Measurements from ENCODE around the gene MAP3K12.
"Not testable (repeated sequence)": the region's sequence is repeated elsewhere in the genome, so short reads cannot be mapped to it uniquely, and the experiment has no call there.

The MAP3K12 gene, protein sequence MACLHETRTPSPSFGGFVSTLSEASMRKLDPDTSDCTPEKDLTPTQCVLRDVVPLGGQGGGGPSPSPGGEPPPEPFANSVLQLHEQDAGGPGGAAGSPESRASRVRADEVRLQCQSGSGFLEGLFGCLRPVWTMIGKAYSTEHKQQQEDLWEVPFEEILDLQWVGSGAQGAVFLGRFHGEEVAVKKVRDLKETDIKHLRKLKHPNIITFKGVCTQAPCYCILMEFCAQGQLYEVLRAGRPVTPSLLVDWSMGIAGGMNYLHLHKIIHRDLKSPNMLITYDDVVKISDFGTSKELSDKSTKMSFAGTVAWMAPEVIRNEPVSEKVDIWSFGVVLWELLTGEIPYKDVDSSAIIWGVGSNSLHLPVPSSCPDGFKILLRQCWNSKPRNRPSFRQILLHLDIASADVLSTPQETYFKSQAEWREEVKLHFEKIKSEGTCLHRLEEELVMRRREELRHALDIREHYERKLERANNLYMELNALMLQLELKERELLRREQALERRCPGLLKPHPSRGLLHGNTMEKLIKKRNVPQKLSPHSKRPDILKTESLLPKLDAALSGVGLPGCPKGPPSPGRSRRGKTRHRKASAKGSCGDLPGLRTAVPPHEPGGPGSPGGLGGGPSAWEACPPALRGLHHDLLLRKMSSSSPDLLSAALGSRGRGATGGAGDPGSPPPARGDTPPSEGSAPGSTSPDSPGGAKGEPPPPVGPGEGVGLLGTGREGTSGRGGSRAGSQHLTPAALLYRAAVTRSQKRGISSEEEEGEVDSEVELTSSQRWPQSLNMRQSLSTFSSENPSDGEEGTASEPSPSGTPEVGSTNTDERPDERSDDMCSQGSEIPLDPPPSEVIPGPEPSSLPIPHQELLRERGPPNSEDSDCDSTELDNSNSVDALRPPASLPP

DNA sequence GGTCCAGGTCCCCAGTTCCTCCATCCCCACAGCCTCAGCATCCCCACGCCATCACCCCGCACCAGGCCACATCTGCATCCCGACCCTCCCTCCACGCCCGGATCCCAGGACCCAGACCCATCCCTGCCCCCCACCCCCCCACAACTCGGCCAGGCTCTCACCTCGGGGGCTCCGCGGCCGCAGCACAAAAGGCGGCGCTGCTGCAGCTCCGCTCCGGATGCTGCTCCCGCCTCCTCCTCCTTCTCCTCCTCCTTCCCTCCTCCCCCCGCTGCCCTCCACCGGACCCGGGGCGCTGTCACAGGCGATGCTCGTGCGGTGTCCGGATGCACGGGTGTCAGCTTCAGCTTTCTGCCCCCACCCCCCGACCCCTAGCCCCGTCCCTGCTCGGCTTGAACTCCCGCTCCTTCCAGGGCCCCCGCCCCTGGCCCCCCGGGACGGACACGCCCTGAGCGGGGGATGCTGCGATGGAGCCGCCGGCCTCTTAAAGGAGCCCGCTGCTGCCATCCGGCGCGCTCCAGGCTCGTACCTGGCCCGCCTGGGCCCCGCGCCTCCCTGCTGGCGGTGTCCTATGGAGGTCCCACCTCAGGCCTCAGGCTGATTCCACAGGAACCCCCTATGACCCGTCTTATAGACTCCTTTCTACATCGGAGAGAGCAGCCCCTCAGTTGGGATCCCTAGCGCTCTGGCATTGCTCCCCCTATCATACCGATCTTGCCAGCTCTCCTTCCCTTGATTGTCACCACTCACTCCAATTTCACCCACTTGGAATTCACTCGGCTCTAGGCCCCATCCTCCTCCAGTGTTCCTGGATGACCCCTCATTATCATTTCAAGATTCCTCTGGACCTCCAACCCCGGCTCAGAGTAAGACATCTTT lies at the start of gene MAP3K12:
TSS of gene MAP3K12 (minus strand) at position 193 of the 876 bp plus-strand sequence. CDS start 12,067 bp downstream, outside the sequence.
- DNase-seq: no peak

DNA sequence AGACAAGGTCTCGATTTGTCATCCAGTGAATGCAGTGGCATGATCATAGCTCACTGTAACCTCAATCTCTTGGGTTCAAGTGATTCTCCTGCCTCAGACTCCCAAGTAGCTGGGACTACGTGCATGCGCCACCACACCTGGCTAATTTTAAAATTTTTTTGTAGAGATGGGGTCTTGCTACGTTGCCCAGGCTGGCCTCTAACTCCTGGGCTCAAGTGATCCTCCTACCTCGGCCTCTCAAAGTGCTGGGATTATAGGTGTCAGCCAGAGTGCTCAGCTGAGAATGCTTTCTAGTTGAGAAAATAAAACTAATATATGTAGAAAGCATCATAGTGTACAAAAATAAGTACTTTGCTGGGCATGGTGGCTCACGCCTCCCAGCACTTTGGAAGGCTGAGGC lies 49.1 kb upstream of the MAP3K12 start:
- DNase-seq: not testable (repeated sequence)

DNA sequence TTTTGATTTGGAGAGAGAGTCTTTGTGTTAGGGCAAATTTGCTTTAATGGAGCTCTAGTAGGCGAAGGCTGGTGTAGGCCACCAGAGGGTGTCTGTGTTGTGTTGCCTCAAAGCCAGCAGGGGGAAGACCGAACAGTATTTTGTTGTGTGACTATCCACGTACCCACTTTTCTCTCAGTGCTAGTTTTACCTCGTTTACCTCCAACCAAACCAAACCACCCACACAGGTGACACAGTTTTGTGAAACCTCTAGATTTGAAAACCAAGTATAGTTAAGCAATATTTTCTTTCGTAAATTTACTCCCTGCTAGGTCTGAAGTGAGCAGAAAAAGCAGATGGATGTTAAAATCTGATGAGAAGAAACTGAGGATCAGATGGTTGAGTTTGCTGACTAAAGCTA lies 44.3 kb upstream of the MAP3K12 start:
- peak; percentile 10 for DNase-seq

DNA sequence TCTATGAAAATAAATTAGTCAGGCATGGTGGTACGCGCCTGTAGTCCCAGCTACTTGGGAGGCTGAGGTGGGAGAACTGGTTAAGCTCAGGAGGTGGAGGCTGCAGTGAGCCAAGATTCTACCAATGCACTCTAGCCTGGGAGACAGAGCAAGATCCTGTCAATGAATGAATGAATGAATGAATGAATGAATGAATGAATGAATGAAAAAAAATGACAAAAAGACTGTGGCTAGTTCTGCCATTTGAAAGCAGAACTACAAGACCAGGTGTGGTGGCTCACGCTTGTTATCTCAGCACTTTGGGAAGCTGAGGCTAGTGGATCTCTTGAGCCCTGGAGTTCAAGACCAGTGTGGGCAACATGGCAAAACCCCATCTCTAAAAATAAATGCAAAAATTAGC lies 40.3 kb upstream of the MAP3K12 start:
- no peak for DNase-seq

DNA sequence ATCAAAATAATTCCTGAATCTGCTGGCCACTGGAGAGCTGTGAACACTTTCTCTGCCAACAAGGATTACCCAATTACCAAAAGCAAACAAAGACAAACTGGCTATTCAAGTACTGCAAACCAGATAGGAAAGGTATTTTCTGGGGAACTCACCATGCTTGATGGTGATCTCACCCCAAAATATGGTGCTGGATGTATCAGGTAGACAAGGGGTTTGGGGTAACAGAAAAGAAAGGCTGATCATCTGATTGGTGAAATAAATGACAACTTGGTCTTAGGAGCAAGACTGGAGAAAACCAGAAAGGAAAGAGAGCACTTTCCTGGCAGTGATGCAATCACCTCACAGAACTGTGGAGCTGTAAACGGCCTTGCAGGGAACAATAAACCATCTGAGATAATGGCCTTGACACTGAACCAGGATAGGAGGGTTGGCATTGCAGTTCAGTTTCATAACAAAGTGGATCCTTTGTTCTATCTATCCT lies 39.0 kb upstream of the MAP3K12 start:
- DNase-seq: no peak

DNA sequence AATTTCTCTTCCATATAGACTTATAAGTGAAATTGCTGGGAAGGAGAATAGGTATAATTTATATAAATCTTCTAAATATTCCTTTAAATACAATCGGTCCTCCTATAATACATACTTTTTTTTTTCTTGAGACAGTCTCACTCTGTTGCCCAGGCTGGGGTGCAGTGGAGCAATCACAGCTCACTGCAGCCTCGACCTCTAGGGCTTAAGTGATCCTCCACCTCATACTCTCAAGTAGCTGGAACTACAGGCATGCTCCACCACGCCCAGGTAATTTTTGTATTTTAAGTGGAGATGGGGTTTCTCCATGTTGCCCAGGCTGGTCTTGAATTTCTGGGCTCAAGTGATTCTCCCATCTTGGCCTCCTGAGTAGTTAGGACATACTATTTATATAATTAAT lies 37.7 kb upstream of the MAP3K12 start:
- DNase-seq: no peak

DNA sequence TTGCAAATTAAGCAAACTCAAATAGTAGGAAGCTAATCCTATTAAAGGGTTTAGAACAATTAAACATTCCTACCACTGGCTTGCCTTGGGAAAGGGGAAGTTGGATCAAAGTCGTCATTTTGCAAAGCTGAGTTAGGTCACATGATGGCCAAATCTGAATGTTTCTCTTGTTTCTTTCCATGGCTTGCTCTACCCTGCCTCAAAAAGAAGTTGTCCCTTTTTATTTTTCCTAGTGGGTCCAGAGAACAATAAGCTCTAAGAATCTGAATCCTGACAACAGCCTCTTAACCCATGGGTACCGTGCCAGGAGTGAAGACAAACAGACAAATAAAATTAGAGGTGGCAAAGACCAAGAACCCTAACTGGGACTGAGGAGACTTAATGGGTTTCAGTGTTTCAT lies 34.2 kb upstream of the MAP3K12 start:
- DNase-seq: no peak

DNA sequence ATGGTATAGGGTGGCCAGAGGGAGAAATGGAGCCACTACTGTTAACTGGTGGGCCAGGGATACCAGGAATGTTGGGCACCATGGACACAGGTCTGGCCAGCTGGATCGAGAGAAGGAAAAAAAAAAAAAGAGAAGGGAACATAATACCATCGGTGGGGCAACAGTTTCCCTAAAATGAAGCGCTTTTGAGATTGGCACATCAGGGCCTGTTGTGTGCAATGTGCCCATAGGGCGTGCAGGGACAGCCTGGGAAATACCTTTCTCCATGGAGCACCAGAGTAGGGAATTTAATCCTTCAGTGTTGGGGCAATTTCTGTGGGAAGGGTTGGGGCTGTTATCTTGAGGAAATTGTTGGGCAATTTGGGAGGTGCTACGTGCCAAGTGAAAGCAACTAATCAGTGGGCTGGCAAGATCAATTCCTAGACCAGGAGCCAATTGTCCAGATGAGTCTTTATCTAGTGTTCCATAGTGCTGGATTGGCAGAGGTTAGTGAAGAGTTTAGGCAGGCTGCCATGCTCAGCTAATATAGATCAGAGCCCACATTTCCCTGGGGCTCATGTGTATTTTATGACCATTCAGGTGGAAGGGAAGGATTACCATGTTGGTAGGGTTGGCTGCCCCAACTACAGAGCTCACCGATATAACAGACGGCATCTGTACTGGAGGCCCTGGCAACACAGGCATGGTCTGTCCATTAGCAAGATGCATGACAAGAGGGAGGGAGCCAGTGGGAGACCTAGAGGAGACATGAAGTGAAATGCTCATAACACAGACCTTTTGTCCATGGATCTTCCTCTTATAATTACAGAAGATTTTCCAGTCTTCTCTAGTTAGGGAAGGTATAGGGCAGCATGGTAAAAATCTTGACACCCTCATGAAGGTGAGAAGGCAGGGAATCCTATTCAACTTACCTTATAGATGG lies 33.5 kb upstream of the MAP3K12 start:
- peak; percentile 12 for DNase-seq

DNA sequence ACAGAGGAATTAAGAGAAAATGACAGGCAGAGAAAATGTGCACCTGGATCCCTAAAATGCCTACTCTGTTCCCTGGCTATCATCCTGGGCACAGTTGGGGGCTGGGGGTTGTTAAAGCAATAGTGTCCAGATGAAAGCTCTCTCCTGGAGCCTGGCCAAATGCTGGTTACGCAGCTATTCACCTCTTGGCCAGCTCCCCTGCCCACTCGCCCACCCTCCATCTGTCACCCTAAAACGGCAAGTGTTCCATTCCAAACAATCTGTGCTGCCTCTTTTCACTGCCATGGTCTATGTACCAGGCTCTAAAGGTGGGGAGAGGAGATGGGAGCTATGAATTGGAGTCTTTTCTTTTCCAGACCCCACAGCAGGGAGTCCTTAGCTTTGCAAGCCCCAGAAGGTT lies 32.8 kb upstream of the MAP3K12 start:
- peak; percentile 46 for DNase-seq

DNA sequence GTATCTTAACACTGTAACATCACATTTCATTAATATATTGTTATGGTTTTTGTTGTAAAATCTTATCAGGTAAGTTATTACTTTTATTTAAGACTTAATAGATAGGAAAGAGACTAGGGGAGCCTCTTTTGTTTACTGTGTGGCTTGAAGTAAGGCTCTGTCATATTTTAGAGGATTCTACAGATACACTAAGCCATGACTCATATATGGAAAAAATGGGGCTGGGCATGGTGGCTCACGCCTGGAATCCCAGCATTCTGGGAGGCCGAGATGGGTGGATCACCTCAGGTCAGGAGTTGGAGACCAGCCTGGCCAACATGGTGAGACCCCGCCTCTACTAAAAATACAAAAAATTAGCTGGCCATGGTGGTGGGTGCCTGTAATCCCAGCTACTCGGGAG lies 31.7 kb upstream of the MAP3K12 start:
- no peak for DNase-seq

DNA sequence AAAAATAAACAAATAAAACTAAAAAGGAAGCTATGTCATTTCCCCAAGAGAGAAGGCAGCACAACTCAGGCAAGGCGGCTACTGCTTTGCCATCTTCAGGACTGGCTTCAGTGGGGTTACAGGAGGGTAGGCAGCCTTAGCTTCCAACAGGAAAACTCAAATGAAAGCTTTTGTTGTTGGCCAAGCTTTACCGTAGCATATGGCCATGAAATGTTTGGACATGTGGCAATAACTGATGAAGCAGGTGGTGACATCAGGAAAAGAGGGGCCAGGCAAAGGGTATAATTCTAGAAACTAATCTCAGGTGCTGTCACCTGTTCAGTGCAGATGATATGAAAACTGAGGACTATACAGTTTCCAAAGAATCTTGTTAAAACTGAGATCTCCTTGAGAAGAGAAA lies 30.8 kb upstream of the MAP3K12 start:
- no peak for DNase-seq

DNA sequence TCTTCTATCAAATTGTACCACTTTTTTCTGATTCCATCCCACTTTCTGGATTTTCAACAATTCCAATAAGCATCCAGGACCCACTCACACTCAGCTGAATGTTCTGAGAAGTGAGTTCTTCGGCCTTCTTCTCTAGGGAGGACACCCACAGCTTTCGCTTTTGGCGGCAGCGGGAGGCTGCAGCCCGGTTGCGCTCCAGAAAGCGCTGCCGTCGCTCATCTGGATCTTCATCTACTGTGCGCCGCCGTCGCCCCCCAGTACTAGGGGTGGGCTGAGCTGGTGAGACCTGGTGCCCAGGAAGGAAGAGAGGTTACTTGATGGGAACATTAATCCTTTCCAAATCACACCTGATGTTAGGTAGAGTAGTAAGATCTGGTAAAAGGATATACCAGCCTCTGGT lies 25.2 kb upstream of the MAP3K12 start:
- DNase-seq: no peak

DNA sequence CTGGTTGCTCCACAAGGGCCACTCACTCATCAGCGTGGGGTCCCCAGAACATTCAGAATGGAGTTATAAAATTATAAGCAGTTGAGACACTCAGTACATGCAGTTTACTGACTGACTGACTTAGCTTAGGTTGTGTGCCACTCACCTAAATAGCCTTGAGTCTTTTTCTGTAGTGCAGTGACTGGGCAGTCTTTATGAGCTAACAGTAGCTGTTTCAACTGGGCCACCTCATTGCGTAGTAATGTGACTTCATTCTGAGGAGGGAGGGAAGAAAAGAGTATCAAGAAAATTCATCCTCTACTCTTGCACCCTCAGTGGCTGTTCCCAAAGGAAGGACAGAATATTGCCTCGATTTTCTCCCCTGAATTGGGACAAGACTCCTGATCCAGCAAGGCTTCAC lies 23.9 kb upstream of the MAP3K12 start:
- DNase-seq: no peak

DNA sequence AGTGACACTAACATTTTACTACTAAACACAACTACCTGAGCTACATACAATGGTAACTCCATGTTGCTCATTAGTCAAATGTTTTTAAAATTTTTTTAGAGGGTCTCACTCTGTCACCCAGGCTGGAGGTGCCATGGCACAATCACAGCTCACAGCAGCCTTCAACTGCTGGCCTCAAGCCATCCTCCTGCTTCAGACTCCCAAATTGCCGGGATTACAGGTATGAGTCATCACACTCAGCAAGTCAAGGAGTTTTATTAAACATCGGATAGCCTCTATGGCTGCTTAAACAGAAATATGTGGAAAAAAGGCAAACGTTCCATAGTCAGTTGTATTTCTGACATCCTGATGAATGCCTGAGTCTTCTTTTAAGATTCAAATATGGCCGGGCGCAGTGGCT lies 19.1 kb upstream of the MAP3K12 start:
- DNase-seq: no peak

DNA sequence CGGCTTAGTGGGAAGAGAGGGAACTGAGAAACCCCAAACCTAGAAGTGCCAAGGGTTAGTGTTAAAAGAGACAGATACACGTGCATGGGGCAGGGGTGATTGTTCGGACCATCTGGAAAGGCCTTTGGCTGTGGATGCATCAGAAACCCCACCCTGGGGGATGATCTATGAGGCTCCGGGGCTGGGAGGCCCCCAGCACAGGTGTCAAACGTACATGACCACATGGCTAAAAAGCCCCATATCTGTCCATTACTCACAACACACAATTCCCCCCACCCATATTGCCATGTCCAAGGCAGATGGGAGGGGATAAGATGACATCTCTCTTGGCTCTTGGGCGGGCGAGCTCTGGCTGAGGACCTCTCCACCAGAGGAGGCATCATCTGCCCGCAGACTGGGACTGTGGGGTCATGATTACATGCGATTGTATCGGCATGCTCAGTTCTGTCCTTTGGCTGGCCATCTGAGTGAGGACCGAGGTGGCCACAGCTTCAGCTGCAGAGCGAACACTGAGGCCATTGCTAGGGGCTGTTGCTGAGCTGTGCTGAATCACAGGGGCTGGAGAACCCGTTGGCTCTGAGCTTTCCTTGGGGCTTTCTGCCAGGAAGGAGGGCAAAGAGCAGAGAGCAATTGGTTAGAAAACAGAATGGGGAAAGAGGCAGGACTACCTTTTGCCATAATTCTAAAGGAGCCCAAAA lies 17.6 kb upstream of the MAP3K12 start:
- no peak for DNase-seq

DNA sequence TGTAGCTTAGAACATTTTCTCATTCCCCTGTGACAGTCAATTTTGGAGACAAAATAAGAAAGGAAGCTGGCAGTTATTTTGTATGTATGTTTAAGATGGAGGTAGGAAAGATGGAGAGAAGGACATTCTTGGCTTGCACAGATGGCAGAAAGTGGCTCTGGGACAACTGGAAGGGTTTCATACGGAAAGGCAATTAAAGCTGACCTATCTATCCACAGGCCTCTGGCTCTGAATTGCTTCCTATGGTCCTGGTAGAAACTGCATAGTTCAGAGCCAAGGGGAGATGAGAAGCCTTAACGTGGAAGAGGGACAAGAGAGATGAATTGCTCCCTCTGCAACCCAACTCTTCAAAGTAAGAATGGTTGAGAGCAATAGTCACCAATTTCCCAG lies 16.0 kb upstream of the MAP3K12 start:
- no peak for DNase-seq

DNA sequence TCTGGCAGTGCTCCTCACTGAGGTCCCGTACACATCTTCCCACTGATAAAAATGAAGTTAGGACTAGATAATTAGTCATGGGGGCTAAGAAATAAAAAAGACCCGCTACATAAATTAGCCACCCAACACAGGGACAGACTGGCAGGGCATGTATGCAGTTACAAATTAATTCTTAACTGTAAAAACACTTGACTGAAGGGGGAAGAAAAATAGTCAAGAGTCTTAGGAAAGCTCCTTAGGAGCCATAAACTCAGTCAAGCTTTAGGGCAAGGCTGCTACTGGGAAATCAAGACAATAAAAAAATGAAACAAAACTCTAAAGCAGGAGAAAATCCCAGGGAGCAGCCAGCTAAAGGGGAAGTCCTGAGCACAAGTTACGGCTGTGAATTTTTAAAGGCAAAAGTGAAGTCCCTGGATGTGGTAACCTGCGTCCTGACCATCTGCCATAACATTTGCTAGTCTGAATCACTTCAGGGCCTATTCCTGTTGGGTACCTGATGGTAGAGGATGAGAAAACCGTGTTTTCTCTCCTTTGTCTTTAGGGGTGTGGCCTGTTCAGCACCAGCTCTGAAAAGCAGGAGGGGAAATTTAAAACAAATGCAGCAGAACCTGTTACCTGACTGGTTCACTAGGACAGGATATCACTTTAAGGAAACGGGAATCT lies 15.5 kb upstream of the MAP3K12 start:
- no peak for DNase-seq

DNA sequence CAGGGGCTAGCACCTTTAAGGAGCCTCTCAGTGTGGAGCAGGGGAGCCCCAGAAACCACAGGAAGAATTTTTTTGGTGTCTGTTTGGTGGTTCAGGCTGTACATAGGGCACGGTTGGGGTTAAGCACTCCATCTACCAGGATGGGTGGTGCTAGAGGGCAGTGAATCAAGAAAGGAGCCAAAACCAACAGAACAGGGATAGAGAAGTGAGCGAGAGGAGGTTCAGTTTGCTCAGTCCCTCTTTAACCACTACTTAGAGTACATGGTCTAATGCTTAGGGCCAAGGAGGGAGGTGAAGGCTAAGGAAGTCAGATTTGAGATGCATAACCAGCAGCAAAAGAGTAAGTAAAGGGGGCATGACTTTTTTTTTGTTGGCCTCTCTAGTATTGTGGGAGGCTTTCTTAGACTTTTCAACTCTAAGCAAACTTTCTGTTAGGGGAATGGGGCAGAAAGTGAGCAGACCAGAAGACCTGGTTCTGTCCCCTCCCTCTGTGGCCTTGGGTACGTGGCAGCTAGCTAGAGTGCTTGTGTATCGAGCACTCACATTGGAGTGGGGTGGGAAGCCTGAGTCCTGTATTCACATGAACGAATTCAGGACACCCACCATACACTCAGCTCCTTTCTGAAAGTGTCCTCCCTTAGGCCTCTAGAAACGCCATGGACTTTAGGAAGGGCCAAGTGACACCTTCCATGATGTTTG lies 14.6 kb upstream of the MAP3K12 start:
- DNase-seq: no peak

DNA sequence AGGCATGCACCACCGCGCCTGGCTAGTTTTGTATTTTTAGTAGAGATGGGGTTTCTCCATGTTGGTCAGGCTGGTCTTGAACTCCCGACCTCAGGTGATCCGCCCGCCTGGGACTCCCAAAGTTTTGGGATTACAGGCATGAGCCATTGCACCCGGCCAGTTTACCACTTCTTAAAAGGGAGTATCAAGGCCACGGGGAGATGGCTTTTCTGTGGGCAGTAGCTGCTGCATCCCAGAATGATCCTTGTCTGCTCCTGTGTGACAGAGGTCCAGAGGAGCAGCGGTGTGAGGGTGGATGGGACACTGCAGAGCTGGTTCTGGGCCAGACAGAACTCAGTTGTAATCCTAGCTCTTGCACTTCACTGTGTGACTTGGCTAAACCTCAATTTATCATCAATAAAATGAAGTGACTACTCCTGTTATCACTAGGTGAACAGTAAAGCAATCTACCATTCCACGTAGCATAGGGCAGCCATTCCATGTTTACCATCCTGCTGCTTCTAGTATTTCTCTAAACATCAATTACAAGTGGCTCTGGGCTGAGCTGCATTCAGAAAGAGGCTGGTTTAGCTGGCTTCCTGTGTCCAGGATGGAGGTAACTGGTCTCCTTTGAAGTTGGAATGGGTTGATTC lies 11.0 kb upstream of the MAP3K12 start:
- DNase-seq: no peak
